Activated T-cell treated with anti-CD3 and anti-CD28 coated beads for 4 hours (primary cell): Measurements from ENCODE around the gene GORAB.

Experiments
- DNase-seq: peaks from one replicate; pipeline ENCODE4 v3.0.0-alpha.2; 2020

The GORAB gene

GRCh38 chr1:170531758-170532657 lies at the start of gene GORAB:
Gene GORAB, plus strand, starts transcription at chr1:170532166. Its CDS starts 58 bp downstream, at chr1:170532224.
- peak; percentile 71 for DNase-seq

- DNase-seq: no peak
Measured at GRCh38 chr1:170483051-170483450, 48.9 kb upstream of the GORAB start.

GRCh38 chr1:170487503-170487902 lies 44.5 kb upstream of the GORAB start:
- DNase-seq: no peak

GRCh38 chr1:170491291-170491690 lies 40.7 kb upstream of the GORAB start:
- DNase-seq: no peak

- DNase-seq: no peak
Measured at GRCh38 chr1:170494369-170494768, 37.6 kb upstream of the GORAB start.

- DNase-seq: no peak
Measured at GRCh38 chr1:170495006-170495405, 37.0 kb upstream of the GORAB start.

GRCh38 chr1:170498876-170499275 lies 33.1 kb upstream of the GORAB start:
- no peak for DNase-seq

- no peak for DNase-seq
Measured at GRCh38 chr1:170503665-170504064, 28.3 kb upstream of the GORAB start.

GRCh38 chr1:170510163-170510562 lies 21.8 kb upstream of the GORAB start:
- no peak for DNase-seq

- DNase-seq: no peak
Measured at GRCh38 chr1:170511038-170511437, 20.9 kb upstream of the GORAB start.

GRCh38 chr1:170513138-170513537 lies 18.8 kb upstream of the GORAB start:
- DNase-seq: no peak

- DNase-seq: no peak
Measured at GRCh38 chr1:170518185-170518834, 13.7 kb upstream of the GORAB start.

- DNase-seq: no peak
Measured at GRCh38 chr1:170518965-170519364, 13.0 kb upstream of the GORAB start.

GRCh38 chr1:170520601-170521000 lies 11.4 kb upstream of the GORAB start:
- DNase-seq: no peak

- no peak for DNase-seq
Measured at GRCh38 chr1:170521818-170522217, 10.1 kb upstream of the GORAB start.

GRCh38 chr1:170530972-170531757 lies 801 bp upstream of the GORAB start:
- DNase-seq: no peak

GRCh38 chr1:170533298-170533697 lies 1.3 kb downstream of the GORAB start:
- no peak for DNase-seq

GRCh38 chr1:170534626-170535147 lies 2.7 kb downstream of the GORAB start:
- no peak for DNase-seq

- no peak for DNase-seq
Measured at GRCh38 chr1:170535418-170535817, 3.5 kb downstream of the GORAB start.

GRCh38 chr1:170536924-170537551 lies 5.1 kb downstream of the GORAB start:
- DNase-seq: no peak

GRCh38 chr1:170537798-170538503 lies 6.0 kb downstream of the GORAB start:
- no peak for DNase-seq

GRCh38 chr1:170538687-170539086 lies 6.7 kb downstream of the GORAB start:
- no peak for DNase-seq
